D721Med (cell line): Measurements from ENCODE around the gene LPCAT1.
"Not testable (repeated sequence)": the region's sequence is repeated elsewhere in the genome, so short reads cannot be mapped to it uniquely, and the experiment has no call there.

Source experiments
- DNase-seq: peaks from one replicate; pipeline ENCODE4 v3.0.0; 2011; ENCODE audit warnings: low spot score; ENCODE audit not compliant: insufficient read length
- FAIRE-seq: peaks from 2 replicates; lab custom pipeline; 2011; peaks lifted over from hg19 to GRCh38; lab: Jason Lieb, UNC
- TF ChIP-seq, protein P1 (sequence below): IDR thresholded peaks from 2 replicates; pipeline ENCODE4 v1.5.1; 2012; ENCODE audit warnings: mild to moderate bottlenecking, control low read depth; ENCODE audit not compliant: insufficient read depth; ENCODE audit errors: missing control alignments

LPCAT1 gene

DNA sequence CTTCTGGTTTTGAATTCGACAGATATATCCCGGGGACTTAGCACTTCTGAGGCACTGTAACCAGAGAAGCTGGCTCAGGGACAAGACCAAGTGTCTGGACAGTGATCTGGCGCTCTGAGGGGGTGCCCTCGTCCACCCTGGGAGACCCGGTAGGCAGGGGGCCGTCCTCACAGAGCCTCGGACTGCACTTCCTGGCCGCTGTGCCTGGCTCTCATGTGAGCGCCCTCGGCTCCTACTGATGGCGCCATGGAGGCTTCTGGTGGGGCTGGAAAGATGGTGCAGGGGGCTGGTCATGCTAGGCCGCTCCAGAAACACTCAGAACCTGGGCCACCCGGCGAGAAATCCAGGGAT, 59.7 kb downstream of the LPCAT1 start:
- FAIRE-seq (no peak), DNase-seq (no peak)
- TF ChIP-seq, protein P1, sequence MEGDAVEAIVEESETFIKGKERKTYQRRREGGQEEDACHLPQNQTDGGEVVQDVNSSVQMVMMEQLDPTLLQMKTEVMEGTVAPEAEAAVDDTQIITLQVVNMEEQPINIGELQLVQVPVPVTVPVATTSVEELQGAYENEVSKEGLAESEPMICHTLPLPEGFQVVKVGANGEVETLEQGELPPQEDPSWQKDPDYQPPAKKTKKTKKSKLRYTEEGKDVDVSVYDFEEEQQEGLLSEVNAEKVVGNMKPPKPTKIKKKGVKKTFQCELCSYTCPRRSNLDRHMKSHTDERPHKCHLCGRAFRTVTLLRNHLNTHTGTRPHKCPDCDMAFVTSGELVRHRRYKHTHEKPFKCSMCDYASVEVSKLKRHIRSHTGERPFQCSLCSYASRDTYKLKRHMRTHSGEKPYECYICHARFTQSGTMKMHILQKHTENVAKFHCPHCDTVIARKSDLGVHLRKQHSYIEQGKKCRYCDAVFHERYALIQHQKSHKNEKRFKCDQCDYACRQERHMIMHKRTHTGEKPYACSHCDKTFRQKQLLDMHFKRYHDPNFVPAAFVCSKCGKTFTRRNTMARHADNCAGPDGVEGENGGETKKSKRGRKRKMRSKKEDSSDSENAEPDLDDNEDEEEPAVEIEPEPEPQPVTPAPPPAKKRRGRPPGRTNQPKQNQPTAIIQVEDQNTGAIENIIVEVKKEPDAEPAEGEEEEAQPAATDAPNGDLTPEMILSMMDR: no peak

DNA sequence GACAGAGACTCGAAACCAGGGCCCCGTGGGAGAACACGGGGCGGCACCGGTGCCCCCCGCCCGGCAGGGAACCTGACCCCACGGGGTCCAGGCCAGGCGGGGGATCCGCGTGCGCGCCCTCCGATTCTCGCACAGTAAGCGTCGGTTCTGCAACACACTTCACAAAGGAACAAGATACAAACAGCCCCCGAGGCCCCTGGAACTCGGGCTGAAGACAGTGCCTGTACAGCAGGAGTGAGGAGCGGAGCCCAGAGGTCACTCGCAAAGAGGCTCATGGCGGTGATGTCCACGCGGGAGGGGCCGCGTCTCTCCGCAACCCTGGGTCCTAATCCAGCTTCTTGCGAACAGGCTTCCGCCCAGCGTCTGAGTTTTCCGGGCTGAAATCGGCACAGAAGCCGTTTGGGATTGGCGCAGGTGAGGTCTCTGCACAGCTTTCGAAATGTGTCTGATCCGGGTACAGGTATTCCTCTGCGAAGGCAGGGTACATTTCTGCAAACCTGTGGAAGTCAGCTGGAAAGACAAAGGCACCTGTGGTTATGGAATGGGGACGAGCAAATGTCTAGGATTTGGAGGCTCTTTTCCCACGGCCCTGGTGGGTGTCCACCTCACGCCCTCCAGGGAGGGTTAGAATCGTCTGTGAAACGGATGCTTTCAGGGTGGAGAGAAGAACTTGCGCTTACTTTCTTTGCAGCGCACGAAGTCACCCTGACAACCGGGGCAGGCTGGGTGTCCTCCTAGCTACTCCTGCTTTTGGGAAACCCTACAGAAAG, 60.2 kb downstream of the LPCAT1 start:
- DNase-seq: no peak
- FAIRE-seq: no peak

DNA sequence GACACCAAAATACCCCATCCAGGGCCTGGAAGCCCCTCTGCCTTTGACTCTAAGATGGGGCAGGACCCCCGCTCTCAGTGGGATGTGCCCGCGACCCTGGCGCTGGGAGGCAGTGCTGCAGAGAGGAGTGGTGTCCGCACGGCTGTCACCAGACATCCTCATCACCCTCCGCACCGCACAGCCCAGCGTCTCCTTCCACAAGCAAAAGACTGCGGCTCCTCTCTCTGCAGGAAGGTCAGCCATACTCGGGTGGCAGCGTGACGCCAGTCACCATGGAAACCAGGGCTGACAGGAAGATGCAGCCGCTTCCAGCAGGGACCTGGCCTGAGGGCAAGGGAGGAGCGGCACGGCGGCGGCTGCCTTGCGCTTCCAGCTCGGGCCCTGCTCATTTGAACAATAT, 61.4 kb downstream of the LPCAT1 start:
- DNase-seq (no peak), FAIRE-seq (no peak)
- TF ChIP-seq, protein P1: no peak

More for the DNA sequence above, 60.2 kb downstream of the LPCAT1 start:
- TF ChIP-seq, protein P1: no peak

DNA sequence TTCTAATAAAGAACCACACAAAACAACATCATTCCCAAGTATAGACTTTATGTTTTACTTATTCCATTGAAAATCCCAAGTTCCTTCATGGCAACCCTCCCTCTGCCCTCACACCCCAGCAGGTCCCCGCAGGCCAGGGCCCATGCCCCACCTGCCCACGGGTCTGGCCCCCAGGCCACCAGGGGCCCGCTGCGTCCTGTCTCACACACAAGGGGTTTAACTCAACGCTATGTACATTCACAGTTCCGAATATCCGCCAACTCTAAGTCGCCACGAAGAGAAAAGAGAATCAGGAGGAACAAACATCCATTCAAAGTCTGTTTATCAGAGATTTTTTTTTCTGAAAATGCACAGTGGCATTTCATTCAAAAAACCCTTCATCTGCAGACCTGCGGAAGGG, 62.4 kb downstream of the LPCAT1 start:
- TF ChIP-seq, protein P1: no peak
- no peak for FAIRE-seq
- DNase-seq: no peak

DNA sequence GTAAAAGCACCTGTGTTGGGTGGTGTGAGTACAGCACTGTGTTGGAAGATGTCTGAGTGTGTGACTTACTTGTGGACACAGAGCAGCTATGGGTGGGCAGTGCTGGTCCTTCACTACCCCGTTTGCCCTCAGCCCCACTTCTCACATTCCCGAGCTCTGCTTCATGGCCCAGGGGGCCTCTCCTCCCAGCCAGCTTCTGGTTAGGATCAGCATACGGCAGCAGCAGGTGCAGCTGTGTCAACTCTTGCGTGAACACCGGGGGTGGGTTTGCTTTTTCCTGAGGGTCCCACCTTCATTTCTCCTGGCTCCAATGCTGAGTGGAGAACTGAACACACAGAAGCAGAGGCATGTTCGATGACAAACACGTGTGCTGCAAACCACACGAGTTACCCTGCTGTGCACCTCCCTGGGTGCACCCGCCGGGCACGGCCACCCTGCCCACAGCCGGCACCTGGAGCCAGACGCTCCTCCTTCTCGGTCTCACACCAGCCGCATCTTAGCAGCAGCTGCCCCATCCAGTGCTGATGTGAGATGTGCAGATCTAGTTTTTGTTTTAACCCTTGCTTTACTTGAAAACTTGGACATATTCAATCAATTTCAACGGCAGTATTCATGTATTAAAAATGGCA, 63.6 kb downstream of the LPCAT1 start:
- TF ChIP-seq, protein P1: no peak
- DNase-seq: no peak
- no peak for FAIRE-seq

DNA sequence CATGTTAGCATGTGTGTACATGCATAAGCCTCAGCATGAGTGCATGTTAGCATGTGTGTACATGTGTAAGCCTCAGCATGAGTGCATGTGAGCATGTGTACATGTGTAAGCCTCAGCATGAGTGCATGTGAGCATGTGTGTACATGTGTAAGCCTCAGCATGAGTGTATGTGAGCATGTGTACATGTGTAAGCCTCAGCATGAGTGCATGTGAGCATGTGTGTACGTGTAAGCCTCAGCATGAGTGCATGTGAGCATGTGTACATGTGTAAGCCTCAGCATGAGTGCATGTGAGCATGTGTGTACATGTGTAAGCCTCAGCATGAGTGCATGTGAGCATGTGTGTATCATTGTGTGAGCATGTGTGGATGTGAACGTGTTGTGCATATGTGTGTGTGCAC, 64.3 kb downstream of the LPCAT1 start:
- not testable (repeated sequence) for DNase-seq, FAIRE-seq

DNA sequence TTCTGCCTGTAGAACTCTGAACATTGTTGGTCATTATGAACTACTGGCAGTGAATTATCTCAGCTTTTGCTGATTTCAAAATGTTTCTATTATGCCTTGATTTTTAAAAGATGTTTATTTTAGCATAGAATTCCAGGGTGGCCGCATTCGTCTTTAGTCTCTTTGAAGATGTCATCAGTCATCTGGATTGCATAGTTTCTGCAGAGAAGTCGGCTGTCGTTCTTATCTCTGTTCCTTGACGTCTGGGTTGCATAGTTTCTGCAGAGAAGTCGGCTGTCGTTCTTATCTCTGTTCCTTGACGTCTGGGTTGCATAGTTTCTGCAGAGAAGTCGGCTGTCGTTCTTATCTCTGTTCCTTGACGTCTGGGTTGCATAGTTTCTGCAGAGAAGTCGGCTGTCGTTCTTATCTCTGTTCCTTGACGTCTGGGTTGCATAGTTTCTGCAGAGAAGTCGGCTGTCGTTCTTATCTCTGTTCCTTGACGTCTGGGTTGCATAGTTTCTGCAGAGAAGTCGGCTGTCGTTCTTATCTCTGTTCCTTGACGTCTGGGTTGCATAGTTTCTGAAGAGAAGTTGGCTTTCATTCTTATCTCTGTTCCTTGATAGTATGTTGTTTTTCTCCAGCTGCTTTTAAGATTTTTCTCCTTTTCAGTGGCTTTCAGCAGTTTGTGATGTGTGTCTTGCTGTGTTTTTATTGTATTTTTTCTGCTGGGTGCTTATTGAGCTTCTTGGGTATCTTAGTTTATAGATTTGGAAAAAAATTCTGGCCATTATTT, 67.5 kb downstream of the LPCAT1 start:
- not testable (repeated sequence) for DNase-seq, FAIRE-seq

DNA sequence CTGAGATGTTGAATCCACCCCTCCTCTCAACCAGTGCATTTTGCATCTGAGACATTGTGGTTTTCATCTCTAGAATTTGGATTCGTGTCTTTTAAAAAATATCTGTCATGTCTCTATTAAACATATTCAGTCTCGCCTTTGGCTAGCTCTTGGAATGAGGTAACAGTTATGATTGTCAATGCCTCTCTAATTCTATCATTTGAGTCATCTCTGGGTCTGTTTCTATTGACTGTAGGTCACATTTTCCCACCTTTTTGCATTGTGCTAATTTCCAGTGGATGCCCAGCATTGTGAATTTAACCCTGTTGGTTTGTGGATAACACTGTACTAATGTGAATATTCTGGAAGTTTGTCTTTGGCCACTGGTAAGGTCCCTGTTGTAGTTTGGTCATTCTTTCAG, 70.1 kb downstream of the LPCAT1 start:
- FAIRE-seq (no peak), DNase-seq (no peak)
- TF ChIP-seq, protein P1: no peak
